A673 (cell line): ENCODE data around the gene KCNQ1.

ENCODE experiments used
- CTCF ChIP-seq: fragments of 300-800, 200-600 bp; sonication (generic); conservative IDR thresholded peaks from 2 replicates; pipeline ENCODE4 v1.5.1; 2017; ENCODE audit warnings: low read depth, mild to moderate bottlenecking, antibody characterized with exemption, low read length, moderate library complexity, mixed read lengths
- EZH2 ChIP-seq: fragments of 200-600 bp; sonication (generic); IDR thresholded peaks from 2 replicates; pipeline ENCODE4 v1.6.1; 2017; ENCODE audit warnings: borderline replicate concordance, low read depth, mild to moderate bottlenecking, mixed read lengths, antibody characterized with exemption, low read length; ENCODE audit not compliant: poor library complexity, severe bottlenecking

GRCh38 chr11:2811206-2812091 lies 366.6 kb downstream of the KCNQ1 start:
- TF ChIP-seq CTCF (no peak), EZH2 (no peak)
